HFFc6 (cell line): Measurements from ENCODE around the gene HABP4. TPM values are rescaled to one million over a fixed set of nuclear protein-coding genes. Genes with fewer than 3 reads are reported as not detected.

ENCODE experiments used
- DNase-seq: peaks from one replicate; pipeline ENCODE4 v3.0.0-alpha.2; 2018
- H3K27ac Mint-ChIP-seq: 2 replicates; pipeline ENCODE4 v1.8.0; 2020; ENCODE audit warnings: mild to moderate bottlenecking, mixed read lengths
- H3K27me3 Mint-ChIP-seq: 2 replicates; pipeline ENCODE4 v1.8.0; 2021; ENCODE audit warnings: mild to moderate bottlenecking, moderate library complexity, mixed read lengths; ENCODE audit not compliant: insufficient read depth
- H3K36me3 Mint-ChIP-seq: 2 replicates; pipeline ENCODE4 v1.8.0; 2021; ENCODE audit warnings: low read depth, mixed read lengths
- H3K4me1 Mint-ChIP-seq: 2 replicates; pipeline ENCODE4 v1.8.0; 2020; ENCODE audit warnings: low read depth, mixed read lengths
- H3K4me3 Mint-ChIP-seq: 2 replicates; pipeline ENCODE4 v1.8.0; 2020; ENCODE audit warnings: mild to moderate bottlenecking, moderate library complexity, mixed read lengths
- H3K9me3 Mint-ChIP-seq: 2 replicates; pipeline ENCODE4 v1.8.0; 2020; ENCODE audit warnings: mild to moderate bottlenecking, mixed read lengths
- CTCF ChIP-seq: fragments of 200-600 bp; sonication (generic); IDR thresholded peaks from 2 replicates; pipeline ENCODE4 v1.5.0; 2021; ENCODE audit warnings: antibody characterized with exemption, mild to moderate bottlenecking
- total RNA-seq, 6 experiments: library from RNA; stranded (reverse); fragmentation: NEBNext Ultra II Directional; extraction: Animal tissue kit (Norgen Biotek cat#: 25700); gene quantifications; 2 replicates in 1 of 6; 3 replicates in 5 of 6; pipeline ENCODE4 v1.2.3, GENCODE V29; 2021

HABP4 gene
- total RNA-seq, 6 experiments from 2014 or later = 20.1 to 26.6 (median 24.9) TPM

GRCh38 chr9:96461336-96461735 is 11.4 kb downstream of the HABP4 start:
- Mint-ChIP-seq H3K4me3 (peak overlapping the region; percentile 69; the same call in 1 of the 2 replicates), H3K27me3 (no peaks in the 10 kb centered on the region), H3K4me1 (peaks cover 36% of the 10 kb centered on the region), H3K36me3 (peaks cover 33% of the 10 kb centered on the region), H3K9me3 (no peaks in the 10 kb centered on the region), H3K27ac (peak overlapping the region; percentile 80)
- no peak for TF ChIP-seq CTCF
- DNase-seq = peak; percentile 11

- no peak overlapping the region for H3K27ac Mint-ChIP-seq
- no peak for TF ChIP-seq CTCF
- peaks cover 37% of the 10 kb centered on the region for H3K36me3 Mint-ChIP-seq
- no peaks in the 10 kb centered on the region for H3K9me3 Mint-ChIP-seq
- H3K4me3 Mint-ChIP-seq = no peak overlapping the region
- peaks cover 36% of the 10 kb centered on the region for H3K4me1 Mint-ChIP-seq
- DNase-seq = no peak
- no peaks in the 10 kb centered on the region for H3K27me3 Mint-ChIP-seq
Observed at GRCh38 chr9:96462541-96462940, 12.6 kb downstream of the HABP4 start.

- no peak overlapping the region for H3K4me3 Mint-ChIP-seq
Observed at GRCh38 chr9:96464426-96464825, 14.5 kb downstream of the HABP4 start.

GRCh38 chr9:96467784-96468183 is 17.8 kb downstream of the HABP4 start:
- Mint-ChIP-seq H3K36me3 (peaks cover 22% of the 10 kb centered on the region), H3K9me3 (no peaks in the 10 kb centered on the region), H3K4me1 (no peaks in the 10 kb centered on the region), H3K4me3 (no peak overlapping the region), H3K27ac (no peak overlapping the region), H3K27me3 (no peaks in the 10 kb centered on the region)
- no peak for DNase-seq
- no peak for TF ChIP-seq CTCF

More at GRCh38 chr9:96464426-96464825, 14.5 kb downstream of the HABP4 start:
- H3K27ac Mint-ChIP-seq = no peak overlapping the region
- peaks cover 26% of the 10 kb centered on the region for H3K36me3 Mint-ChIP-seq
- H3K9me3 Mint-ChIP-seq = no peaks in the 10 kb centered on the region
- TF ChIP-seq CTCF = no peak
- DNase-seq = no peak
- H3K27me3 Mint-ChIP-seq = no peaks in the 10 kb centered on the region
- H3K4me1 Mint-ChIP-seq = peaks cover 24% of the 10 kb centered on the region

GRCh38 chr9:96476013-96476412 is 26.0 kb downstream of the HABP4 start:
- H3K4me3 Mint-ChIP-seq = no peak overlapping the region
- H3K36me3 Mint-ChIP-seq = peaks cover 9% of the 10 kb centered on the region

More at GRCh38 chr9:96476013-96476412, 26.0 kb downstream of the HABP4 start:
- Mint-ChIP-seq H3K27me3 (no peaks in the 10 kb centered on the region; the same call in 1 of the 2 replicates), H3K4me1 (peaks cover 27% of the 10 kb centered on the region), H3K27ac (no peak overlapping the region; the same call in 1 of the 2 replicates), H3K9me3 (no peaks in the 10 kb centered on the region)
- no peak for TF ChIP-seq CTCF
- DNase-seq = no peak
